Measurements from ENCODE around the gene PLEKHA6. TPM values are rescaled to one million over a fixed set of nuclear protein-coding genes. Genes with fewer than 3 reads are reported as not detected.
A peak's percentile ranks its signal among the peaks of the same experiment; 100 is the strongest.

The PLEKHA6 gene
- polyA plus RNA-seq, 1 donor from 2014 or later, result 22.6 TPM

DNA sequence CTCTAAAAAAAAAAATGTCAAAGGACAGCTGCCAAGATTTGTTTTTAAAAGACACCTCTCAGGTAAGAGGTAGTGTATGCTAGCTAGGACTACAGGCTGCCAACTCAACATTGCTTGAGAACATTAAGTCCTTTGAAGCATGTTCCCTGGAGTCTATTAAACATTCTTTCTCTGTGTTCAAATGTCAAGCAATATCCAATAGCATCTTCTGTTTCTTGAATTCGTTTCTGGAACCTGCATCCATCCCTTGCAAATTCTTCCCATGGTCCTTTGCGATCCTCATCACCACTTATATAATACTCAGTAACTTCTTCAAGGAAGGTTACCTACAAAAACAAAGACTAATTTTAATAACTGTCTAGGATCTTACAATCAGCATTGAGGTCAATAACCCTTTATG lies 46.3 kb upstream of the PLEKHA6 start:
- H3K36me3 ChIP-seq (ENCODE audit: insufficient read depth, low read length), result no peaks in the 10 kb centered on the region
- no peaks in the 10 kb centered on the region for H3K9me3 ChIP-seq (ENCODE audit: low read length)
- no peaks in the 10 kb centered on the region for H3K27me3 ChIP-seq (ENCODE audit: insufficient read depth, low read depth, low read length)
- H3K9me2 ChIP-seq (ENCODE audit: insufficient read depth, low read length), result no peaks in the 10 kb centered on the region
- H3K79me2 ChIP-seq (replicated peaks; ENCODE audit: insufficient read depth, low read length), result peaks cover 81% of the 10 kb centered on the region
- H3K27ac ChIP-seq (ENCODE audit: low read length), result no peak overlapping the region
- H3K9ac ChIP-seq (ENCODE audit: low read length), result no peak overlapping the region
- TF ChIP-seq EP300 (conservative IDR thresholded peaks at IDR 0.05; ENCODE audit: poor library complexity, severe bottlenecking), result no peak
- H4K20me1 ChIP-seq (ENCODE audit: insufficient read depth), result peaks cover 45% of the 10 kb centered on the region
- H3F3A ChIP-seq (ENCODE audit: insufficient read depth, low read length, poor library complexity, severe bottlenecking), result peaks cover 2% of the 10 kb centered on the region
- H3K4me2 ChIP-seq (ENCODE audit: low read length), result peak overlapping the region; percentile 71
- no peak overlapping the region for H2AFZ ChIP-seq (ENCODE audit: low read depth, low read length)
- peak overlapping the region; percentile 92 for H3K4me3 ChIP-seq (ENCODE audit: low read length)

DNA sequence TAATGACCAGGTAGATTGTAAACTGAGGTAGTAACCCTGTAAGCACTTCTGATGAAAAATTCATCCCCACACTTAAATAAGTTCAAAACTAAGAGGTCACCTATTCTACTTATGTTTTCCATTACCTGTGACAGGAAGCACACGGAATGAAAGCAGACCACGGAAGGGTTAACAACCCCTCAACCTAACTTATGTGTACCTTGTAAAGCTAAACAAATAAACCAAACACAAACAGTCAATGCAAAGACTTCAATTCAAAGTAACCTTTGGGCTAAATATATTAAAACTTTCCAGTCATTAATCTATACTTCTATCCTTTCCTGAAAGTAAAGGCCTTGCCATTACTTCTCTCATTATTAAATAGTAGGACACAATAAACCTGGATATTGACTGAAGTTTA lies 44.9 kb upstream of the PLEKHA6 start:
- TF ChIP-seq, protein P1, sequence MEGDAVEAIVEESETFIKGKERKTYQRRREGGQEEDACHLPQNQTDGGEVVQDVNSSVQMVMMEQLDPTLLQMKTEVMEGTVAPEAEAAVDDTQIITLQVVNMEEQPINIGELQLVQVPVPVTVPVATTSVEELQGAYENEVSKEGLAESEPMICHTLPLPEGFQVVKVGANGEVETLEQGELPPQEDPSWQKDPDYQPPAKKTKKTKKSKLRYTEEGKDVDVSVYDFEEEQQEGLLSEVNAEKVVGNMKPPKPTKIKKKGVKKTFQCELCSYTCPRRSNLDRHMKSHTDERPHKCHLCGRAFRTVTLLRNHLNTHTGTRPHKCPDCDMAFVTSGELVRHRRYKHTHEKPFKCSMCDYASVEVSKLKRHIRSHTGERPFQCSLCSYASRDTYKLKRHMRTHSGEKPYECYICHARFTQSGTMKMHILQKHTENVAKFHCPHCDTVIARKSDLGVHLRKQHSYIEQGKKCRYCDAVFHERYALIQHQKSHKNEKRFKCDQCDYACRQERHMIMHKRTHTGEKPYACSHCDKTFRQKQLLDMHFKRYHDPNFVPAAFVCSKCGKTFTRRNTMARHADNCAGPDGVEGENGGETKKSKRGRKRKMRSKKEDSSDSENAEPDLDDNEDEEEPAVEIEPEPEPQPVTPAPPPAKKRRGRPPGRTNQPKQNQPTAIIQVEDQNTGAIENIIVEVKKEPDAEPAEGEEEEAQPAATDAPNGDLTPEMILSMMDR (IDR thresholded peaks at IDR 0.05; ENCODE audit: poor library complexity, severe bottlenecking), result no peak
- TF ChIP-seq POLR2AphosphoS5 (IDR thresholded peaks at IDR 0.05) (no peak), TAF1 (IDR thresholded peaks at IDR 0.05; ENCODE audit: low read depth) (no peak), RAD21 (conservative IDR thresholded peaks at IDR 0.05) (no peak), SMC3 (conservative IDR thresholded peaks at IDR 0.05; ENCODE audit: poor library complexity) (no peak), EP300 (conservative IDR thresholded peaks at IDR 0.05; ENCODE audit: poor library complexity, severe bottlenecking) (no peak), MXI1 (conservative IDR thresholded peaks at IDR 0.05; ENCODE audit: poor library complexity, severe bottlenecking) (no peak), EZH2 (IDR thresholded peaks at IDR 0.05; ENCODE audit: borderline replicate concordance, insufficient read depth, low read length, poor library complexity, severe bottlenecking) (no peak)
- TF ChIP-seq, protein P2, sequence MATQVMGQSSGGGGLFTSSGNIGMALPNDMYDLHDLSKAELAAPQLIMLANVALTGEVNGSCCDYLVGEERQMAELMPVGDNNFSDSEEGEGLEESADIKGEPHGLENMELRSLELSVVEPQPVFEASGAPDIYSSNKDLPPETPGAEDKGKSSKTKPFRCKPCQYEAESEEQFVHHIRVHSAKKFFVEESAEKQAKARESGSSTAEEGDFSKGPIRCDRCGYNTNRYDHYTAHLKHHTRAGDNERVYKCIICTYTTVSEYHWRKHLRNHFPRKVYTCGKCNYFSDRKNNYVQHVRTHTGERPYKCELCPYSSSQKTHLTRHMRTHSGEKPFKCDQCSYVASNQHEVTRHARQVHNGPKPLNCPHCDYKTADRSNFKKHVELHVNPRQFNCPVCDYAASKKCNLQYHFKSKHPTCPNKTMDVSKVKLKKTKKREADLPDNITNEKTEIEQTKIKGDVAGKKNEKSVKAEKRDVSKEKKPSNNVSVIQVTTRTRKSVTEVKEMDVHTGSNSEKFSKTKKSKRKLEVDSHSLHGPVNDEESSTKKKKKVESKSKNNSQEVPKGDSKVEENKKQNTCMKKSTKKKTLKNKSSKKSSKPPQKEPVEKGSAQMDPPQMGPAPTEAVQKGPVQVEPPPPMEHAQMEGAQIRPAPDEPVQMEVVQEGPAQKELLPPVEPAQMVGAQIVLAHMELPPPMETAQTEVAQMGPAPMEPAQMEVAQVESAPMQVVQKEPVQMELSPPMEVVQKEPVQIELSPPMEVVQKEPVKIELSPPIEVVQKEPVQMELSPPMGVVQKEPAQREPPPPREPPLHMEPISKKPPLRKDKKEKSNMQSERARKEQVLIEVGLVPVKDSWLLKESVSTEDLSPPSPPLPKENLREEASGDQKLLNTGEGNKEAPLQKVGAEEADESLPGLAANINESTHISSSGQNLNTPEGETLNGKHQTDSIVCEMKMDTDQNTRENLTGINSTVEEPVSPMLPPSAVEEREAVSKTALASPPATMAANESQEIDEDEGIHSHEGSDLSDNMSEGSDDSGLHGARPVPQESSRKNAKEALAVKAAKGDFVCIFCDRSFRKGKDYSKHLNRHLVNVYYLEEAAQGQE (IDR thresholded peaks at IDR 0.05; ENCODE audit: borderline replicate concordance), result no peak
- peak overlapping the region; percentile 92 for H3K4me3 ChIP-seq (ENCODE audit: low read length)
- no peak overlapping the region for H3K9ac ChIP-seq (ENCODE audit: low read length)
- peak overlapping the region; percentile 54 for H3K4me2 ChIP-seq (ENCODE audit: low read length)
- peaks cover 3% of the 10 kb centered on the region for H3F3A ChIP-seq (ENCODE audit: insufficient read depth, low read length, poor library complexity, severe bottlenecking)
- H2AFZ ChIP-seq (ENCODE audit: low read depth, low read length), result no peak overlapping the region
- no peaks in the 10 kb centered on the region for H3K9me3 ChIP-seq (ENCODE audit: low read length)
- H3K27me3 ChIP-seq (ENCODE audit: insufficient read depth, low read depth, low read length), result no peaks in the 10 kb centered on the region
- no peaks in the 10 kb centered on the region for H3K36me3 ChIP-seq (ENCODE audit: insufficient read depth, low read length)
- peaks cover 32% of the 10 kb centered on the region for H4K20me1 ChIP-seq (ENCODE audit: insufficient read depth)
- H3K79me2 ChIP-seq (replicated peaks; ENCODE audit: insufficient read depth, low read length), result peaks cover 67% of the 10 kb centered on the region
- H3K27ac ChIP-seq (ENCODE audit: low read length), result no peak overlapping the region
- no peaks in the 10 kb centered on the region for H3K9me2 ChIP-seq (ENCODE audit: insufficient read depth, low read length)

DNA sequence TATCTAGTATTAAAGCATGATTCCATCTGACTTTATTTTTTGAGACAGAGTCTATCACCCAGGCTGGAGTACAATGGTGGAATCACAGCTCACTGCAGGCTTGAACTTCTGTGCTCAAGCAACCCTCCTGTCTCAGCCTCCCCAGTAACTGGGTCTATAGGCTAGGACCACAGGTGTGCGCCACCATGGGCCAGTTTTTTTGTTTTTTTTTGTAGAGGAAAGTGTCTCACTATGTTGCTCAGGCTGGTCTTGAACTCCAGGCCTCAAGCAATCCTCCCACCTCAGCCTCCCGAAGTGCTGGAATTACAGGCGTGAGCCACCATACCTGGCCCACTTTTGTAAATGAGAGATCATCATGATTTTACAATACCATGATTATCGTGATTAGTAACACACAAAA lies 42.7 kb upstream of the PLEKHA6 start:
- H3K4me2 ChIP-seq (ENCODE audit: low read length), result no peak overlapping the region
- no peaks in the 10 kb centered on the region for H3K9me2 ChIP-seq (ENCODE audit: insufficient read depth, low read length)
- H4K20me1 ChIP-seq (ENCODE audit: insufficient read depth), result peaks cover 12% of the 10 kb centered on the region
- H3F3A ChIP-seq (ENCODE audit: insufficient read depth, low read length, poor library complexity, severe bottlenecking), result peaks cover 3% of the 10 kb centered on the region
- no peak overlapping the region for H3K27ac ChIP-seq (ENCODE audit: low read length)
- TF ChIP-seq, protein P1 (IDR thresholded peaks at IDR 0.05; ENCODE audit: poor library complexity, severe bottlenecking), result no peak
- no peak for TF ChIP-seq POLR2AphosphoS5 (IDR thresholded peaks at IDR 0.05)
- no peak for TF ChIP-seq TAF1 (IDR thresholded peaks at IDR 0.05; ENCODE audit: low read depth)
- no peak for TF ChIP-seq EP300 (conservative IDR thresholded peaks at IDR 0.05; ENCODE audit: poor library complexity, severe bottlenecking)
- TF ChIP-seq EZH2 (IDR thresholded peaks at IDR 0.05; ENCODE audit: borderline replicate concordance, insufficient read depth, low read length, poor library complexity, severe bottlenecking), result no peak
- TF ChIP-seq, protein P2 (IDR thresholded peaks at IDR 0.05; ENCODE audit: borderline replicate concordance), result no peak
- TF ChIP-seq RAD21 (conservative IDR thresholded peaks at IDR 0.05), result no peak
- TF ChIP-seq MXI1 (conservative IDR thresholded peaks at IDR 0.05; ENCODE audit: poor library complexity, severe bottlenecking), result no peak
- TF ChIP-seq SMC3 (conservative IDR thresholded peaks at IDR 0.05; ENCODE audit: poor library complexity), result no peak
- no peaks in the 10 kb centered on the region for H3K36me3 ChIP-seq (ENCODE audit: insufficient read depth, low read length)
- H3K4me3 ChIP-seq (ENCODE audit: low read length), result no peak overlapping the region
- peaks cover 45% of the 10 kb centered on the region for H3K79me2 ChIP-seq (replicated peaks; ENCODE audit: insufficient read depth, low read length)
- no peaks in the 10 kb centered on the region for H3K27me3 ChIP-seq (ENCODE audit: insufficient read depth, low read depth, low read length)
- no peaks in the 10 kb centered on the region for H3K9me3 ChIP-seq (ENCODE audit: low read length)
- no peak overlapping the region for H3K9ac ChIP-seq (ENCODE audit: low read length)
- no peak overlapping the region for H2AFZ ChIP-seq (ENCODE audit: low read depth, low read length)

Measured in neural cell (in vitro differentiated cells).